Activated T-cell treated with anti-CD3 and anti-CD28 coated beads, Interleukin-2, amount 50 U/mL, for 4 hours (primary cell): ENCODE measurements around the gene ADGRG3. TPM values are rescaled to one million over a fixed set of nuclear protein-coding genes. Genes with fewer than 3 reads are reported as not detected.
A peak's percentile ranks its signal among the peaks of the same experiment; 100 is the strongest.

Source experiments
- ATAC-seq, 2 donors: fragments of 200-7000 bp; cut with Tn5 transposase; one replicate each; pipeline ENCODE4 v1.10.0; 2021
- DNase-seq: peaks from one replicate; pipeline ENCODE4 v3.0.0-alpha.2; 2020
- H3K27me3 Mint-ChIP-seq: one replicate; pipeline ENCODE4 v1.8.0; 2021; ENCODE audit warnings: low read depth, mixed read lengths
- H3K36me3 Mint-ChIP-seq: one replicate; pipeline ENCODE4 v1.8.0; 2022; ENCODE audit warnings: mixed read lengths; ENCODE audit not compliant: insufficient read depth
- H3K4me1 Mint-ChIP-seq: one replicate; pipeline ENCODE4 v1.8.0; 2021; ENCODE audit warnings: low read depth, mixed read lengths
- H3K4me3 Mint-ChIP-seq: one replicate; pipeline ENCODE4 v1.8.0; 2021; ENCODE audit warnings: mild to moderate bottlenecking, moderate library complexity, mixed read lengths
- H3K9me3 Mint-ChIP-seq: one replicate; pipeline ENCODE4 v1.8.0; 2021; ENCODE audit warnings: mixed read lengths
- total RNA-seq, 3 donors: library from RNA; stranded (reverse); gene quantifications; one replicate each; pipeline ENCODE4 v1.2.1, GENCODE V29; 2021

The ADGRG3 gene
- total RNA-seq, 3 donors from 2014 or later: not detected

DNA sequence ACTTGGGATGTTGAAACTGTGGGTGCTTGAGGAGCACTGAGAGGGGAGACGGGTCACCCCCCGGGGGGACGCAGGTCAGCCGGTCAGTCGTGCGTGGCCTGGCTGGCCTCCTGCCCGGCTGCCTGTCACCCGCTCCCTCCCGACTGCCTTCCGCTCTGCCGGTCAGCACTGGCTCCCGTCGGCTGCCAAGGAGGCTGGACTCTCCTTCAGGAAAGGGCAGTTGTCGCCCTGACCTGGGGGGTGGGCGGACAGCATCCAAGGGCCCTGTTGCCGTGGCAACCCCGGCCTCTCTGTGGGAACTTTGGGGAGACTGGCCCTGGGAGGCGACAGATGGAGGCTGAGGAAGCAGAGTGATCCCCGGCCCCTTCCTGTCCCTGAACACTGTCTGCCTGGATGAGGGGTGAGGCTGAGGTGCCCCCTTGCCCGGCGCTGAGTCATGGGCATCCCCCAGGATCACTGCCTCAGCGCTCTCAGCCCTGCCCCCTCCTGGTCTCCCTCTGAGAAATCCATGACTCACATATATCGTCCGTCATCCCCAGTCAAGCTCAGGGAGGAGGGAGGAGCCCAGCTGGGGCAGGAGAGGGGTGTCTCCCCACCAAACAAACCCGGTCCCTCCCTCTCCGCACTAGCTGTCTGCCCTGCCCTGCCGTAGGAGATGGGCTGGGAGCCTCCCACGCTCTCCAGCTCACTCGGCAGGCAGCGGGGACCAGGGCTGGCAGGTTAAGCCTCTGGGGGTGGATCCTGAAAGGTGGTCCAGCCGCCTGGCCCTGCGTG lies 39.9 kb upstream of the ADGRG3 start, which contains the start of gene ADGRG1:
TSS of gene ADGRG1 (plus strand) at position 623 of the 774 bp plus-strand sequence. CDS start 21,658 bp downstream, outside the sequence.
- Mint-ChIP-seq H3K4me1 (peaks cover 15% of the 10 kb centered on the region), H3K9me3 (no peaks in the 10 kb centered on the region), H3K36me3 (no peaks in the 10 kb centered on the region), H3K27me3 (peaks cover 22% of the 10 kb centered on the region), H3K4me3 (peak within 1 kb of the TSS; percentile 78)
- ATAC-seq (peak; percentile 84 to 88), DNase-seq (peak; percentile 37)

GRCh38 chr16:57628783-57629293 lies 39.3 kb upstream of the ADGRG3 start:
- Mint-ChIP-seq H3K36me3 (no peaks in the 10 kb centered on the region), H3K4me3 (peak overlapping the region; percentile 78), H3K4me1 (peaks cover 15% of the 10 kb centered on the region), H3K27me3 (peaks cover 22% of the 10 kb centered on the region), H3K9me3 (no peaks in the 10 kb centered on the region)
- ATAC-seq: no peak
- no peak for DNase-seq

GRCh38 chr16:57629516-57630406 lies 38.3 kb upstream of the ADGRG3 start:
- no peak for DNase-seq
- Mint-ChIP-seq H3K4me1 (peaks cover 15% of the 10 kb centered on the region), H3K9me3 (no peaks in the 10 kb centered on the region), H3K36me3 (no peaks in the 10 kb centered on the region), H3K4me3 (peak overlapping the region; percentile 55), H3K27me3 (peaks cover 22% of the 10 kb centered on the region)
- no peak for ATAC-seq

GRCh38 chr16:57630407-57630797 lies 37.7 kb upstream of the ADGRG3 start:
- Mint-ChIP-seq H3K4me3 (peak overlapping the region; percentile 55), H3K36me3 (no peaks in the 10 kb centered on the region), H3K9me3 (no peaks in the 10 kb centered on the region), H3K27me3 (peaks cover 22% of the 10 kb centered on the region), H3K4me1 (peaks cover 15% of the 10 kb centered on the region)
- ATAC-seq (no peak), DNase-seq (no peak)

DNA sequence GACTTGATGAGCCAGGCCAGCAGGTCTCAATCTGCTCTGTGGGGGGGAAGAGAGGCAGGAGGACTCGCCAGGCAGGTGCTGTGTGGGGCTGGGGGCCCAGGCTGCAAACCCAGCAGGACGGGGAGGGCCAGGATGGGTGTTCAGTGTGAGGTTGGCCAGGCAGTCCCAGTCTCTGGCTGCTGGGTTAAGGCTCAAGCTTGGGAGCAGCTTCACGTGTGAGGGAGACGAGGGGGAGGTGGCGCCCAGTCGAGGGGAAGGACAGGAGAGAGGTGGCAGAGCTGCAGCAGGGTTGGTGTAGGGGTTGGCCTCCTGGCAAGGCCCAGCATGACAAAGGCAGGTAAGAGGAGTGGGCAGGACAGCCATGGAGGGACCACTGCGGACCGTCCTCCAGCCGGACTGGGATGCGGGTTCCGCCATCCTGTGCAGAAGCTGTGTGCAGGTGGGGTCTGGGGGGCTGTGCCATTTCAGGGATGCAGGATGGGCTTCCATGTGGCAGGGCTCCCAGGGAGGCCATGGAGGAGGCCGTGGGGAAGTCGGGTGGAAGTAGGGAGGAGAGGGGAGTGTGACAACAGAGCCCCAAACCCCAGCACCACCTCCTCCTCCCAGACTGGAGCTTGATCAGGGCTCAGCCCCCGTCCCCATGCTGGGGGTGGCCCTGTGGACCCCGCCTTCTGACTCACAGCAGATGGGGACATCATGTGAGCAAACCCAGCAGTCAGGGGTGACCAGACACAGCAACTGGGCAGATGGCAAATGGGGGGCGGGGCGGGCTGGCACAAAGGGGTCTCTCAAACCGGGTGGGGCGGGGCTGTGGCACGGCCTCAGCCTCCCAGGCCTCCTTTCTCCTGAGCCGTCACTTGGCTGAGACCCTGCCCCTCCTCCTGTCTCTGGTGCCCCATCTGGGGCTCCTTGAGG lies 36.9 kb upstream of the ADGRG3 start:
- Mint-ChIP-seq H3K4me3 (peak overlapping the region; percentile 46), H3K36me3 (no peaks in the 10 kb centered on the region), H3K27me3 (peaks cover 22% of the 10 kb centered on the region), H3K4me1 (peaks cover 15% of the 10 kb centered on the region), H3K9me3 (no peaks in the 10 kb centered on the region)
- DNase-seq (no peak), ATAC-seq (no peak)

GRCh38 chr16:57632568-57632967 lies 35.5 kb upstream of the ADGRG3 start:
- H3K4me1 Mint-ChIP-seq: peaks cover 19% of the 10 kb centered on the region
- H3K4me3 Mint-ChIP-seq: no peak overlapping the region
- H3K9me3 Mint-ChIP-seq: no peaks in the 10 kb centered on the region
- H3K27me3 Mint-ChIP-seq: peaks cover 30% of the 10 kb centered on the region
- no peaks in the 10 kb centered on the region for H3K36me3 Mint-ChIP-seq
- ATAC-seq (no peak), DNase-seq (no peak)

- Mint-ChIP-seq H3K4me1 (peaks cover 15% of the 10 kb centered on the region), H3K9me3 (no peaks in the 10 kb centered on the region), H3K27me3 (peaks cover 27% of the 10 kb centered on the region), H3K4me3 (no peak overlapping the region), H3K36me3 (no peaks in the 10 kb centered on the region)
- ATAC-seq (no peak), DNase-seq (no peak)
Measured at GRCh38 chr16:57633383-57634064, 34.6 kb upstream of the ADGRG3 start.

GRCh38 chr16:57634171-57634570 lies 33.9 kb upstream of the ADGRG3 start:
- ATAC-seq (no peak), DNase-seq (no peak)
- Mint-ChIP-seq H3K9me3 (no peaks in the 10 kb centered on the region), H3K36me3 (no peaks in the 10 kb centered on the region), H3K4me1 (peaks cover 9% of the 10 kb centered on the region), H3K27me3 (peaks cover 22% of the 10 kb centered on the region), H3K4me3 (no peak overlapping the region)

GRCh38 chr16:57635266-57636097 lies 32.6 kb upstream of the ADGRG3 start:
- no peaks in the 10 kb centered on the region for H3K36me3 Mint-ChIP-seq
- peaks cover 19% of the 10 kb centered on the region for H3K27me3 Mint-ChIP-seq
- DNase-seq (no peak), ATAC-seq (no peak)
- no peak overlapping the region for H3K4me3 Mint-ChIP-seq
- no peaks in the 10 kb centered on the region for H3K9me3 Mint-ChIP-seq
- H3K4me1 Mint-ChIP-seq: peaks cover 5% of the 10 kb centered on the region

DNA sequence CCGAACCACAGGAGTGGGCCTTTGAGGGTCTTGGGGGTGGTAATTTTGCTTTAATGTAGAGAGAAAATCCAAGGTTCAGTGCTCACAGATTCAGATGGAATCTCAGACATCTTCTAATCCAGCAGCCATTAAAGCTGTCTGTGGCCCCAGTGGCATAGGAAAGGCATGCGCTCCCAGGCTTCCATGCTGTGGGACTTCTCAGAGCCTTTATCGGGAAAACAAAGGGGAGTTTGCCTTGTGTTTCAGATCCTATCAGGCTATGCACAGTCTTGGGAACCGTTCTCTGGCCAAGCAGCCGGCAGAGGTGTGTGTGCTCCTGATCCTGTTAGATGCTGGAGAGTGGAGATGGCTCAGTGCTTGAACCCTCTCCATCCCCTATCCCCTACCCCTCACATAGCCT lies 31.9 kb upstream of the ADGRG3 start:
- no peaks in the 10 kb centered on the region for H3K9me3 Mint-ChIP-seq
- H3K4me1 Mint-ChIP-seq: peaks cover 3% of the 10 kb centered on the region
- no peak for ATAC-seq
- no peaks in the 10 kb centered on the region for H3K36me3 Mint-ChIP-seq
- peaks cover 12% of the 10 kb centered on the region for H3K27me3 Mint-ChIP-seq
- no peak overlapping the region for H3K4me3 Mint-ChIP-seq
- no peak for DNase-seq

- Mint-ChIP-seq H3K9me3 (no peaks in the 10 kb centered on the region), H3K4me3 (no peak overlapping the region), H3K4me1 (peaks cover 3% of the 10 kb centered on the region), H3K36me3 (no peaks in the 10 kb centered on the region), H3K27me3 (peaks cover 11% of the 10 kb centered on the region)
- ATAC-seq (no peak), DNase-seq (no peak)
Measured at GRCh38 chr16:57637020-57637419, 31.1 kb upstream of the ADGRG3 start.

GRCh38 chr16:57637424-57637823 lies 30.7 kb upstream of the ADGRG3 start:
- peaks cover 3% of the 10 kb centered on the region for H3K4me1 Mint-ChIP-seq
- H3K27me3 Mint-ChIP-seq: peaks cover 11% of the 10 kb centered on the region
- no peaks in the 10 kb centered on the region for H3K9me3 Mint-ChIP-seq
- no peaks in the 10 kb centered on the region for H3K36me3 Mint-ChIP-seq
- ATAC-seq (no peak), DNase-seq (no peak)
- H3K4me3 Mint-ChIP-seq: no peak overlapping the region

GRCh38 chr16:57637965-57638364 lies 30.1 kb upstream of the ADGRG3 start:
- DNase-seq (no peak), ATAC-seq (no peak)
- H3K4me3 Mint-ChIP-seq: no peak overlapping the region
- no peaks in the 10 kb centered on the region for H3K9me3 Mint-ChIP-seq
- no peaks in the 10 kb centered on the region for H3K36me3 Mint-ChIP-seq
- H3K27me3 Mint-ChIP-seq: peaks cover 11% of the 10 kb centered on the region
- H3K4me1 Mint-ChIP-seq: peaks cover 3% of the 10 kb centered on the region
